ENCODE results near the gene CSAD.
"Not testable (repeated sequence)": the region's sequence is repeated elsewhere in the genome, so short reads cannot be mapped to it uniquely, and the experiment has no call there.

The CSAD gene

GRCh38 chr12:53133722-53134121, 47.0 kb downstream of the CSAD start:
- no peak for DNase-seq

DNA sequence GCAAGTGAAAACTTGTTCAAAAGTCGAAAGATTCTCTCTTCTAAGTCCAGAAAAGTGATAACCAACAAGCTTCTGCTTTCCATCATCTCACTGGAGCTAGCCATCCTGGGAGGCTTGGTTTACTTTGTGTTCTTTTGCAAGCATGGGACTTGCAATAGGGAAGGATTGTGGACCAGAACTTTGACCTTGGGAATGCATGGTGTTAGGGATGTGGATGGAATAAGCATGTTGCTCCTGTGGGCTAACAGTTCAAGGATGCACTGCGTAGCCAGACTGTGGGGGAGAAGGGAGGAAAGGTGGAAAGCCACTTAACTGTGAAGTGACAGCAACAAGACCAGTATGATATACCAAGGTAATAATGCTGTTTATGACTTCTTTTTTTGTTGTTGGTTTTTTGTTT, 48.9 kb downstream of the CSAD start:
- DNase-seq = no peak

GRCh38 chr12:53128780-53129569, 51.8 kb downstream of the CSAD start:
- DNase-seq = no peak

- no peak for DNase-seq
Observed at GRCh38 chr12:53127169-53127568, 53.6 kb downstream of the CSAD start.

DNA sequence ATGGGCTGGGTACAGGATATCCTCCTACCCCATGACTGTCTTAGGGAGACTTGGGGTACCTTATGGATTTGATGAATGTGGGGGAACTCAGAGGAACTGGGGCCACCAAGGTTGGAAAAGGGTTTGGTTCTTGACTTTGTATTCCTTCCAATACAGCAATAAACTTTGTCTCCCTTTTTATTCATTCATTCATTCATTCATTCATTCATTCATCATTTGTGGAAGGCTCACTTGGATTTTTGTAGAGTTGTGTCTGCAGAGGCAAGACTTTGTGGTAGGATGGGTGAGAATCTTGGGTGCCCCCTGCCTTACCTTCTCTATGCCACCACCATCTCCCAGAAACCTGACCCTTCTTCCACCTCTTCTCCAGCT, 56.4 kb downstream of the CSAD start:
- no peak for DNase-seq

DNA sequence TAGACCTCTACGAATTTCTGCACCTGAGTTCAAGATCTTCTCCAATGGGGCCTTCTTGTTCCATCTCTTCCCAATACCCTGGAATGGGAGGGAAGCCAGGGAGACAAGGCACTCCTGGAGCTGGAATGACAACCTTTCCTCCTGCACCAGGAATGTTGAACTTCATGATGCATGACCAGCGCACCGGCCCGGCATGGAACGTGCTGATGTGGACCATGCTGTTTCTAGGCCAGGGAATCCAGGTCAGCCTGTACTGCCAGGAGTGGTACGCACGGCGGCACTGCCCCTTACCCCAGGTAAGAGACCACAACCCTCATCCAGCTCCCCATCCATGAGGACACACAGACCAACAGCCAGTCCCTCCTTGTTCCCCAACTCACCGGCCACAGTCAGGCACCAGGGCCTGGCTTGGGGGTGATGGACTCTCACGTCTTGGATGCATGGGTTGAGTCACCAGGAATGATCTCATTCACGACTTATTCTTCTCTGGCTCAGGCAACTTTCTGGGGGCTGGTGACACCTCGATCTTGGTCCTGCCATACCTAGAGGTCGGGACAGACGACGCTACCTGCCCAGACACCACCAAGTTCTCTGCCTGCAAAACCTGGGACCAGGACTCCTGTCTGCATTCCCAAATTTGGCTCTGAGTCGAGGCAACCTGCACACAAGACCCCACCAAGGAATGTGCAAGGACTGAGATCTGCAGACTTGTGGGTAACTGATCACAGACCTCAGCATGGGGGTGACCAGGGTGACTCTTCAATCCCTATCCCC, 57.0 kb downstream of the CSAD start:
- no peak for DNase-seq

GRCh38 chr12:53122961-53123468, 57.7 kb downstream of the CSAD start:
- no peak for DNase-seq

DNA sequence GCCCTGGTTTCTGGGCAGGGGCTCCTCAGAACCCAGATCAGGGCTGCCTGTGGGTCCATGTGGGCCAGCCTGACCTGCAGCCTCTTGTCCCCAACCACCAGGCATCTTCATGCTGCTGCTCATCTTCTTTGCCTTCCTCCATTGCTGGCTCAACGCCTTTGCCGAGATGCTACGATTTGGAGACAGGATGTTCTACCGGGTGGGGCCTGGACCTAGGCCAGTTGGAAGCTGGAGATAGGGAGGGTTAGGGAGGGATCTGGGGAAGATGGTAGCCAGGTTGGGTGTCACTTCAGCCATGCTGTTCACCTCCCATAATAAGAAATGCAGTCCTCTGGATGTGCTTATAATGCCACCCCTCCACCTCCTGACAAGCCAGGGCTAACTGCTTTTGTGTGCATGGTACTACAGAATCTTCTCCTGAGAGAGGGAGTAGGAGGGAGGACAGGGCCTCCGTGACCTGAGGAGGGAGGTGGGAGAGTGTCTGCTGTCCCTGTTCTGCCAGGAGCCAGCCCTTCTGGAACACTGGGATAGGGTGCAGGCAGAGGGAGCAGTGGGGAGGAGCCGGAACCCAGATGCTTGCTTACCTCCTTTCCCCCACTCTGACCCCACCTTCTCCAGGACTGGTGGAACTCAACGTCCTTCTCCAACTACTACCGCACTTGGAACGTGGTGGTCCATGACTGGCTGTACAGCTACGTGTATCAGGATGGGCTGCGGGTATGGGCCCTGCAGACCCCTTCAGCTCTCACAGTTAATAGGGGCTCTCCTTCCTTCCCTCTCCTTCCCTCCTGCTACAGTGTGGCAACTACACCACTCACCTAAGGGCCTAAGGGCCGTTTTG, 59.8 kb downstream of the CSAD start:
- DNase-seq = no peak

- no peak for DNase-seq
Observed at GRCh38 chr12:53118751-53119300, 61.9 kb downstream of the CSAD start.

DNA sequence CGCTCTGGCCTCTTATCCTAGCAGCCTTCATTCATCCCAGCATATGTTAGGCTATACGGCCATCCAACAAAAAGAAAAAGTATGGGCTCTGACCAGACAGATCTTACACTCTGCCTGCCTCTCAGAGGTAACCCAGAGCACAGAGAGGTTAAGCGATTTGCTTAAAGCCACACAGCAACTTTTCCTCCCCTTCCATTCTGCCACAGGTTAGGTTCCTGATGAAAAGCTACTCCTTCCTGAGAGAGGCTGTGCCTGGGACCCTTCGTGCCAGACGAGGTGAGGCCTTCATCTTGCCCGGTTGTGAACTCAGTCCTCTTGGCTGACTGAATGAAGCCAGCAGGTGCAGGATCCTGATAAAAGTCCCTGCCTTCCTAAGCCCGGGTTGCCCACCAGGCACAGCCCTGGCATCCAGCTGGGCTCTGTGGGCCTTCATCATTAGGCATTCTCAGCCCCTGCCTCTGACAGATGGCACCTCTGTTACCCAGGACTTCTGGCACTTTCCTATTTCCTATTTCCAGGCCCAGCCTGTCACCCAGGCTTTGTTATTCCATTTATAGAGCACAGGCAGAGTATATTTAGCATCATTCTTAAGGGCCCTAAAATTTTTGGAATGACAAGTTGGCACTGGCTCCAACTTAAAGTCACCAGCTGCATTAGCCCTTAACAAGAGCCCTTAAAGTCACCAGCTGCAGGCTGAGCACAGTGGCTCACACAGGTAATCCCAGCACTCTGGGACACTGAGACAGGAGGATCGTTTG, 64.7 kb downstream of the CSAD start:
- DNase-seq = no peak

GRCh38 chr12:53115112-53115890, 65.4 kb downstream of the CSAD start:
- no peak for DNase-seq

GRCh38 chr12:53113951-53114350, 66.8 kb downstream of the CSAD start:
- no peak for DNase-seq

GRCh38 chr12:53113136-53113705, 67.5 kb downstream of the CSAD start:
- no peak for DNase-seq

DNA sequence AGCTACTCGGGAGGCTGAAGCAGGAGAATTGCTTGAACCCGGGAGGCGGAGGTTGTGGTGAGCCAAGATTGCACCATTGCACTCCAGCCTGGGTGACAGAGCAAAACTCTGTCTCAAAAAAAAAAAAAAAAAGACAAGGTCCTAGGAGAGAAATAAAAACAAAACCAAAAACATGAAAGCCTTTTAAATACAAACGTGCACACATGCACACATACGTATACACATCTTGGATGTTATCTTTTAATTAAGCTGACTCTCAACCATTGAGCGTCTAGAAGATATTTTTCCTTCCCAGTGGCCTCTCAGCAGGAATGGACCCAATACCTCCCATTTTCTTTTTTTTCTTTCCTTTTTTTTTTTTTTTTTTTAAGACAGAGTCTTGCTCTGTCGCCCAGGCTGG, 68.3 kb downstream of the CSAD start:
- DNase-seq = not testable (repeated sequence)

All from CD4-positive, alpha-beta T cell treated with Interleukin-17A for 1 hour (primary cell).